Brain pericyte (primary cell): ENCODE results near the gene RGL1.

ENCODE experiments used
- DNase-seq: peaks from one replicate; pipeline ENCODE4 v3.0.0-alpha.2; 2012; ENCODE audit warnings: low read depth, low spot score

The RGL1 gene

GRCh38 chr1:183954496-183954895, 149.6 kb downstream of the RGL1 start:
- DNase-seq, result no peak

- no peak for DNase-seq
These were observed 151.8 kb downstream of the RGL1 start for GRCh38 chr1:183956559-183957188.

GRCh38 chr1:183957216-183957830, 152.4 kb downstream of the RGL1 start:
- no peak for DNase-seq

DNA sequence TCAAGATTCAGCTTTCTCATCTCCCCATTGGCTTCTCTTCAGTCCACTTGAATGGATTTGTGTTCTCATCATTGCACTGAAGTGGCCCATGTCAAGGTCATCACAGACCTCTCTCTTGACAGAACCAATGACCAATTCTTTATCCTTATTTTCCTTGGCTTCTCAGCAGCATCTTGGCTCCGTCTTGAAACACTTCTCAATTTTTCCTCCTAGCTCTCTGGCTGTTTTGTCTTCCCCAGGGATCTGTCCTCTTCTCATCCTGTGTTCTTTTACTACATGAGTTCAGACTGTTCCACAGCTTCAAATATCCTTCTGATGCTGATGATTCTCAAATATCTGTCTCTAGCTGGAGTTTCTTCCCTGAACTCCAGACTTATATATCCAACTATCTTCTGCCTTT, 154.0 kb downstream of the RGL1 start:
- no peak for DNase-seq

- DNase-seq, result no peak
These were observed 156.2 kb downstream of the RGL1 start for GRCh38 chr1:183961132-183961531.

GRCh38 chr1:183962903-183963302, 158.0 kb downstream of the RGL1 start:
- no peak for DNase-seq

GRCh38 chr1:183965726-183966125, 160.8 kb downstream of the RGL1 start:
- DNase-seq, result no peak

- DNase-seq, result no peak
These were observed 161.6 kb downstream of the RGL1 start for GRCh38 chr1:183966487-183966886.

DNA sequence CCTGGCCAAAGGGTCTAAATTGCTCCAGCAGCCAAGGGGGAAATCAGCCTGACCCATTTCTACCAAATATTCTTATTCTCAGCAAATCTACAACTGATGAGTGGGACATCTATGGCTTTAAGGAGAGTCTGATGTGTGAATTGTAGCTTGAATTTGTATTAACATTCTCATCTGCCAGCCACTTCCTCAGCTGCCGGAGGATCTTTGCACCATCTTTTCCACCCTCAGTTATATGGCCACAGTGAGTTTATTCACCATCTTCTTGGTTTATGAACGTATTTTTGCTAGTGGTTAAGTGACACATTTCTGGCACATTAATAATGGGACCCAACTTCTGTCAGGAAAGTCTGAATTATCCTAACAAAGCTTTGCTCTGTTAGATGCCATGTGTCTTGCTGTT, 163.0 kb downstream of the RGL1 start:
- DNase-seq, result no peak

GRCh38 chr1:183968386-183968785, 163.5 kb downstream of the RGL1 start:
- DNase-seq, result no peak

DNA sequence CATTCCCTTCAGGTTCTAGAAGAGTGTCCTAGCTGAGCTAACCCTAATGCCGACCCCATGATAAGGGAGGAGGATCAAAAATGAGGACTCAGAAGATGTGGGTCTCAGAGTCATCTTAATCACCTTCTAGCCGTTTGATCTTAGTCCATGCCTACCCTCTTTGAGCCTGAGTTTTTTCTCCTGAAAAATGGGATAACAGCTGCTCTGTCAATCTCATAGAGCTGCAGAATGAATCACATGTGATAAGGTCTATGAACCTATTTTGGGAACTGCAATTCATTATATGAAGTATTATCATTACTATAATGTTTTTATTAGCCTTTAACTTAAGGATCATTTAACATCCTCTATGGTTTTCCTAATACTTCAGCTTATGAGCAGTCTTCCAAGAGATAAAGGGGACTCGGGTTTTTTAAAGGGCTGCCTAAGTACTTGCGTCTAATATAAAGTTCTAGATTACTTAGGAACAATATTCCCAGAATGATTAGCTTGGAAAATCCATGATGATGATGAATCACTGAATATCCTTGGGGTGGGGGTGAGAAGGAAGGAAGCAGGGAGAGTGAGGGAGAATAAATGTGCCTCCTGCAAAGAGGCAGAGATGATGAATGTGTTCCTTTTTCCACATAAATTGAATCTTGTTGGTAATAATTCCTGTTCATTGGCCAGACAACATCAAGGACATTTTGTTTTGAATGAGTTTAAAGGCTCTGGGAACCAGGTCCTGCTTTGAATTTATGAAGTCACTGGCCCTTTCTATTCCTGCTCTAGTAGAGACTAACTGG, 165.8 kb downstream of the RGL1 start:
- no peak for DNase-seq

GRCh38 chr1:183975651-183976050, 170.7 kb downstream of the RGL1 start:
- DNase-seq, result no peak

GRCh38 chr1:183977717-183978116, 172.8 kb downstream of the RGL1 start:
- no peak for DNase-seq
